Ascending aorta (tissue), 2 donors: ENCODE data around the gene RAD51D. TPM values are rescaled to one million over a fixed set of nuclear protein-coding genes. Genes with fewer than 3 reads are reported as not detected.

ENCODE experiments used
- DNase-seq, 2 donors: peaks; one replicate each; pipeline ENCODE4 v3.0.0-alpha.2; 2019; ENCODE audit warnings: low spot score in 2 of 2
- H3K27ac ChIP-seq, 2 donors: fragments of 200-600 bp; sonication (generic); one replicate each; pipeline ENCODE4 v1.5.1; 2016 to 2017; ENCODE audit warnings: mild to moderate bottlenecking in 1 of 2
- H3K27me3 ChIP-seq: fragments of 200-600 bp; sonication (generic); one replicate; pipeline ENCODE4 v1.5.1; 2017
- H3K36me3 ChIP-seq, 2 donors: fragments of 200-600 bp; sonication (generic); one replicate each; pipeline ENCODE4 v1.5.1; 2016
- H3K4me1 ChIP-seq, 2 donors: fragments of 200-600 bp; sonication (generic); one replicate each; pipeline ENCODE4 v1.5.1; 2016 to 2017; ENCODE audit warnings: mild to moderate bottlenecking in 1 of 2
- H3K4me3 ChIP-seq, 2 donors: fragments of 200-600 bp; sonication (generic); one replicate each; pipeline ENCODE4 v1.5.1; 2016 to 2017; ENCODE audit warnings: mild to moderate bottlenecking in 1 of 2
- H3K9me3 ChIP-seq, 2 donors: fragments of 200-600 bp; sonication (generic); one replicate each; pipeline ENCODE4 v1.5.1; 2016
- intact Hi-C: fragments of 100-400 bp; cut with DNase I; formaldehyde crosslinking; loops from one replicate; pipeline ENCODE4 v1.15.1; 2023
- total RNA-seq: library from RNA; depleted of rRNA; stranded (reverse); fragments of >200 nt; gene quantifications from one replicate; pipeline ENCODE4 v1.1.0, GENCODE V29; 2016
- TF ChIP-seq, protein P1 (sequence below), 3 experiments: fragments of 200-600 bp in 2 of 3; fragments of 450-650 bp in 1 of 3; sonication (generic) in 2 of 3; IDR thresholded peaks; one replicate each; pipeline ENCODE4 v1.5.1; 2016 to 2019; ENCODE audit warnings: antibody characterized with exemption in 3 of 3, mild to moderate bottlenecking in 1 of 3, moderate library complexity in 1 of 3

The RAD51D gene
- total RNA-seq, 1 donor from 2014 or later = 3.7 TPM

DNA sequence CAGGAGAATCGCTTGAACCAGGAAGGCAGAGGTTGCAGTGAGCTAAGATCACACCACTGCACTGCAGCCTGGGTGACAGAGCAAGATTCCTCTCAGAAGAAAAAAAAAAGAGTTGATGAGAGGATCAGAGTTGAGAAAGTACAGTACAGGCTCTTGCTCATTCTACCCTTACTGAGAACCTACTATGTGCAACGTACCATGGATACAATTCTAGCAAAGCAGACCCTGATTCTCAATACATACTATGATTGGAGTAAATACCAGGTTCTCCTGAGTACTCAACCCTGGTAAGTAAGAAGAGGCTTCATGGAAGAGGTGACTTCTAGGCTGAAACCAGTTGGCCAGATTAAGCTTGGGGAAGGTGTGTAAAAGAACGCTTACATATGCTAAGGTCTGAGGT, 57.4 kb downstream of the RAD51D start:
- no peak for DNase-seq
- Histone ChIP-seq H3K36me3 (no peaks in the 10 kb centered on the region), H3K27me3 (no peaks in the 10 kb centered on the region), H3K4me3 (no peak overlapping the region), H3K9me3 (no peaks in the 10 kb centered on the region), H3K4me1 (peaks cover 0 to 8% of the 10 kb centered on the region in 2 donors), H3K27ac (no peak overlapping the region)
- intact Hi-C loops = no loop called here
- TF ChIP-seq, protein P1, sequence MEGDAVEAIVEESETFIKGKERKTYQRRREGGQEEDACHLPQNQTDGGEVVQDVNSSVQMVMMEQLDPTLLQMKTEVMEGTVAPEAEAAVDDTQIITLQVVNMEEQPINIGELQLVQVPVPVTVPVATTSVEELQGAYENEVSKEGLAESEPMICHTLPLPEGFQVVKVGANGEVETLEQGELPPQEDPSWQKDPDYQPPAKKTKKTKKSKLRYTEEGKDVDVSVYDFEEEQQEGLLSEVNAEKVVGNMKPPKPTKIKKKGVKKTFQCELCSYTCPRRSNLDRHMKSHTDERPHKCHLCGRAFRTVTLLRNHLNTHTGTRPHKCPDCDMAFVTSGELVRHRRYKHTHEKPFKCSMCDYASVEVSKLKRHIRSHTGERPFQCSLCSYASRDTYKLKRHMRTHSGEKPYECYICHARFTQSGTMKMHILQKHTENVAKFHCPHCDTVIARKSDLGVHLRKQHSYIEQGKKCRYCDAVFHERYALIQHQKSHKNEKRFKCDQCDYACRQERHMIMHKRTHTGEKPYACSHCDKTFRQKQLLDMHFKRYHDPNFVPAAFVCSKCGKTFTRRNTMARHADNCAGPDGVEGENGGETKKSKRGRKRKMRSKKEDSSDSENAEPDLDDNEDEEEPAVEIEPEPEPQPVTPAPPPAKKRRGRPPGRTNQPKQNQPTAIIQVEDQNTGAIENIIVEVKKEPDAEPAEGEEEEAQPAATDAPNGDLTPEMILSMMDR (IDR thresholded peaks at IDR 0.05) = no peak

- Histone ChIP-seq H3K4me3 (no peak overlapping the region), H3K4me1 (no peaks in the 10 kb centered on the region), H3K36me3 (no peaks in the 10 kb centered on the region), H3K9me3 (no peaks in the 10 kb centered on the region), H3K27me3 (no peaks in the 10 kb centered on the region), H3K27ac (no peak overlapping the region)
- no peak for DNase-seq
- TF ChIP-seq, protein P1 (IDR thresholded peaks at IDR 0.05) = no peak
- intact Hi-C loops = no loop called here
Measured at GRCh38 chr17:35057332-35057915, 62.2 kb downstream of the RAD51D start.

DNA sequence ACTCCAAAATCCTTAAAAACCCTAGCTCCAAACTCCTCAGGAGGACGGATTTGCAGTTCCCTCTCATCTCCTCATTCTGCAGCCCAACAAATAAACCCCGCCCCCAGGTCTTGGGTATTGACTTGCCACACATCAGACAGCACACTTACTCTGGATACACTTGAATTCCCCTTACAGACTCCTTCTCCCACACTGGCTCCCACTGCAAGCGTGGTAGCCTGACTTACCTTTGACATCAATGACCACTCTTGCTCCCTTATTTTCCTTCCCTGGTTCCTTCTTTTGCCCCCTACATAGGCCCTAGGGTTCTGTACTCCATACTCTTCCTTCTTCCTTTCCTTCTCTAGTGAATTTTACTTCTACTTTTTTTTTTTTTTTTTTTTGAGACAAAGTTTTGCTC, 63.6 kb downstream of the RAD51D start:
- no peak for DNase-seq
- no peaks in the 10 kb centered on the region for H3K27me3 ChIP-seq

DNA sequence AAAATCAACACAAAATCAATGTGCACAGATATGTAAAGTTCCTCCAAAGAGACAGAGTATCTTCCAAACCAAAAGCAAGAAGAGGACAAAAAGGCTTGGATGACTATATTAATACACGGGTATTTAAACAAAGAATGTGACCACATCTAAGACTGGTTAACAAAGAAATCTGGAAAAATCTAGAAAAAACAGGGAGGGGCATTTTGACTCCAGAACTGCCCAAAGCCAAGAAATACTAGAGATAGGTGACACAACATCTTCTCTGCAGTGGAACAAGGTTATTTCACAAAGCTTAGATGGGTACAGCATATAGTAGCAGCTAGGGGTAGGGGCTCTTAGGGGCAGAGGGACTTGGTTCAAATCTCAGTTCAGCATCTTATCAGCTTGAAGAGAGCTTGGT, 66.5 kb downstream of the RAD51D start:
- H3K27ac ChIP-seq = no peak overlapping the region
- no peaks in the 10 kb centered on the region for H3K36me3 ChIP-seq
- TF ChIP-seq, protein P1 (IDR thresholded peaks at IDR 0.05) = no peak
- H3K4me1 ChIP-seq = no peaks in the 10 kb centered on the region
- no peaks in the 10 kb centered on the region for H3K27me3 ChIP-seq
- intact Hi-C loops = no loop called here
- no peaks in the 10 kb centered on the region for H3K9me3 ChIP-seq
- no peak overlapping the region for H3K4me3 ChIP-seq
- DNase-seq = no peak

More for the DNA sequence above, 63.6 kb downstream of the RAD51D start:
- H3K4me3 ChIP-seq = no peak overlapping the region
- intact Hi-C loops = no loop called here
- H3K4me1 ChIP-seq = no peaks in the 10 kb centered on the region
- H3K9me3 ChIP-seq = no peaks in the 10 kb centered on the region
- no peaks in the 10 kb centered on the region for H3K36me3 ChIP-seq
- no peak overlapping the region for H3K27ac ChIP-seq
- TF ChIP-seq, protein P1 (IDR thresholded peaks at IDR 0.05) = no peak

DNA sequence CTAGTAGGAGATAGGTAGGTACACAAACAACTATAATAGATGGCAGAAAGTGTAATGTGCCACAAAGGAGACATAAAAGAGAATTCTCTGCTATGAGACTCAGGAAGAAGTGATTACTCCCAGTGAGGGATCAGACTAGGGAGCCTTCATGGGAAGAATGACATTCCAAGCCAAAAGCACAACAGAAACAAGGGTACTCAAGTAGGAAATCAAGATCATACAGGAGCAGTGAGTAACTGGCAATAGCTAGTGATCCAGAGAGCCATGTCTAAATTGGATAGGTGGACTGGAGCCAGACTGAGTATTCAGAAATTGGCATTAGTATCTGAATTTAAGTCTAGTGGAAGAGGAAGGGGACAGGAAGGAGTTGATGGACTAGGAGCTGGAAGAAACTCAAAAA, 66.9 kb downstream of the RAD51D start:
- H3K27ac ChIP-seq = no peak overlapping the region
- no peak for DNase-seq
- no peak overlapping the region for H3K4me3 ChIP-seq
- intact Hi-C loops = no loop called here
- no peaks in the 10 kb centered on the region for H3K9me3 ChIP-seq
- H3K27me3 ChIP-seq = no peaks in the 10 kb centered on the region
- no peaks in the 10 kb centered on the region for H3K36me3 ChIP-seq
- TF ChIP-seq, protein P1 (IDR thresholded peaks at IDR 0.05) = no peak
- H3K4me1 ChIP-seq = no peaks in the 10 kb centered on the region

DNA sequence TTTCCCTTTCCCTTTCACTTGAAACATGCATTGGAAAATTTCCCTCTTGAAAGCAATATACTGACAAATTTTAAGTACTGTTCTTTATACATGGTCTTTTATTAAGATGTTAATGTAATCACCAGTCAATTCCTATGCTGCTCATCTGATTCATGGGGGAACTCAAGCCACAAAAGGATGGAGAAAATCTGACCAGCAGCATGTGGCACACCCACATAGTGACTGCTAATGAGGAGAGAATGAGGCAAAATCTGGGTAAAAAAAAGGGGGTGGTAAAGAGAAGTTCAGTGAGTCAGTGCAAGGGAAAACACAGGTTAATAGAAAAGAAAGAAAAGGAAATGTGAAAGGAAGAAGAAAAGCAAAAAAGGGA, 67.4 kb downstream of the RAD51D start:
- peak overlapping the region in 1 of 2 donors; percentile 2 for H3K27ac ChIP-seq
- H3K36me3 ChIP-seq = no peaks in the 10 kb centered on the region
- TF ChIP-seq, protein P1 (IDR thresholded peaks at IDR 0.05) = no peak
- H3K4me1 ChIP-seq = no peaks in the 10 kb centered on the region
- no peaks in the 10 kb centered on the region for H3K27me3 ChIP-seq
- intact Hi-C loops = no loop called here
- DNase-seq = no peak
- H3K9me3 ChIP-seq = no peaks in the 10 kb centered on the region
- H3K4me3 ChIP-seq = no peak overlapping the region
